ENCODE measurements around the gene MYL12B.
A peak's percentile ranks its signal among the peaks of the same experiment; 100 is the strongest.

MYL12B gene

DNA sequence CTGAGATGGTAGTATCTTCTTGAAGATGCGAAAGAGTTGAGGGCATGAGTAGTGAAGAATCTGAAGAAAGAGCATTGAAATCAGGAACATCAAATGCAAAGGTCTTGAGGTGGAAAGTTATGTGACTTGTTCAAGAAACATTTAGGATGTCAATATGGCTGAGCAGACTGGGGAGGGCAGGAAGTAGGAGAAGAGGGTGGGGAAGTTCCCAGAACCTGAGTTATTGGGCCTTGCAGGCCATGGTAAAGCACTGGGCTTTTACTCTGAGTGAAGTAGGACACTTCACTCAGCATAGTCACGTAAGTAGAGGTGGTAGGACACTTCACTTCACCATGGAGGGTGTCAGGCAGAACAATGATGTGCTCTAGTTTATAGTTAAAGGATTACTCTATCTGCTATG lies 26.1 kb upstream of the MYL12B start:
- no peak for DNase-seq (ENCODE audit: low read depth)
- H3K4me3 ChIP-seq (ENCODE audit: low read depth, low read length): no peak overlapping the region
- TF ChIP-seq, protein P1, sequence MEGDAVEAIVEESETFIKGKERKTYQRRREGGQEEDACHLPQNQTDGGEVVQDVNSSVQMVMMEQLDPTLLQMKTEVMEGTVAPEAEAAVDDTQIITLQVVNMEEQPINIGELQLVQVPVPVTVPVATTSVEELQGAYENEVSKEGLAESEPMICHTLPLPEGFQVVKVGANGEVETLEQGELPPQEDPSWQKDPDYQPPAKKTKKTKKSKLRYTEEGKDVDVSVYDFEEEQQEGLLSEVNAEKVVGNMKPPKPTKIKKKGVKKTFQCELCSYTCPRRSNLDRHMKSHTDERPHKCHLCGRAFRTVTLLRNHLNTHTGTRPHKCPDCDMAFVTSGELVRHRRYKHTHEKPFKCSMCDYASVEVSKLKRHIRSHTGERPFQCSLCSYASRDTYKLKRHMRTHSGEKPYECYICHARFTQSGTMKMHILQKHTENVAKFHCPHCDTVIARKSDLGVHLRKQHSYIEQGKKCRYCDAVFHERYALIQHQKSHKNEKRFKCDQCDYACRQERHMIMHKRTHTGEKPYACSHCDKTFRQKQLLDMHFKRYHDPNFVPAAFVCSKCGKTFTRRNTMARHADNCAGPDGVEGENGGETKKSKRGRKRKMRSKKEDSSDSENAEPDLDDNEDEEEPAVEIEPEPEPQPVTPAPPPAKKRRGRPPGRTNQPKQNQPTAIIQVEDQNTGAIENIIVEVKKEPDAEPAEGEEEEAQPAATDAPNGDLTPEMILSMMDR (IDR thresholded peaks at IDR 0.05; ENCODE audit: insufficient read depth, low read depth, low read length, missing control alignments): no peak

DNA sequence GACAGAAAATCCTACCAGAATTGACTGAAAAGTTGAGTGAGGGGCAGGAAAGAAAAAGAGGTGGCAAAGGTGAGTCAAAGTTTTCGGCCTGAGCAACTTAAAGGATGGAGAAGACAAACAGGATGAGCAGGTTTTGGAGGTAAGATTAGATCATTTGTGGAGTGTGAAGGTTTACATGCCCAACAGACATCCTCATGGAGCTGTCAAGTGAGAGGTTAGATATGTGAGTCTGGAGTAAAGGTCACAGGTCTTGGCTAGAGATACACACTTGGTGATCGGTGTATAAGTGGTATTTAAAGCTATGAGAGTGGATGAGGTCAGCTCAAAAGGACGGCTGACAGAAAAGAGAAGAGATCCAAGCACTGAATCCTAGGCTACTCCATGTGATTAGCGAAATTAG lies 25.5 kb upstream of the MYL12B start:
- TF ChIP-seq, protein P1 (IDR thresholded peaks at IDR 0.05; ENCODE audit: insufficient read depth, low read depth, low read length, missing control alignments): no peak
- no peak for DNase-seq (ENCODE audit: low read depth)
- no peak overlapping the region for H3K4me3 ChIP-seq (ENCODE audit: low read depth, low read length)

DNA sequence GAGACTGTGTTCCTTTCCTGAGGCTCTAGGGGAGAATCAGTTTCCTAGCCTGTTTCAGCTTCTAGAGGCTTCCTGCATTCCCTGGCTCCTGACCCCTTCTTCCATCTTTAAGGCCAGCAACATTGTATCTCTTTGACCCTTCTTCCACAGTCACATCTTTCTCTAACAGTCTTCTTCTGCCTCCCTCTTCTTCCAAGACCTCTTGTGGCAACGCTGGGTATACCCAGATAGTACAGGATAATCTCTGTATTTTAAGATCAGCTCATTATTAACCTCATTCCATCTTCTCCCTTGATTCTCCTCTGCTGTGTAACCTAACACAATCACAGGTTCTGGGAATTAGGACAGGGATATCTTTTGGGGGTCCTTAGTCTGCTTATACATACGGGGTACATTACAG lies 23.2 kb upstream of the MYL12B start:
- TF ChIP-seq, protein P1 (IDR thresholded peaks at IDR 0.05; ENCODE audit: insufficient read depth, low read depth, low read length, missing control alignments): no peak
- DNase-seq (ENCODE audit: low read depth): no peak
- no peak overlapping the region for H3K4me3 ChIP-seq (ENCODE audit: low read depth, low read length)

DNA sequence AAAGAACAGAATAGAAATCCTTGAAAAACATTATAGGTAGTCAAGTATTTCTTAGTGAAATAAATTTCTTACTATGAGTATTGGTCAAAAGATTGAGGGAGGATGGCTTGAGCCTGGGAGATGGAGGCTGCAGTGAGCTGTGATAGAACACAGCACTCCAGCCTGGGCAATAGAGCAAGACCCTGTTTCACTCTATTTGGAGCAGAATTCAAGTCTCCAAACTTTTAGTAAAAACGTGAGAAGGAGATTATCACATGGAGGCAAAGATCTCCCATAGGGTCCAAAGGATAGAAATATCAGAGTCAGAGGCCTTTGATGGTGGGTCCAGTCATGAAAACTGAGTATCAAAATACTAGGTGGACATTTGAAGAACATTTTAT lies 16.8 kb upstream of the MYL12B start:
- TF ChIP-seq, protein P1 (IDR thresholded peaks at IDR 0.05; ENCODE audit: insufficient read depth, low read depth, low read length, missing control alignments): no peak
- peak overlapping the region; percentile 99 for H3K4me3 ChIP-seq (ENCODE audit: low read depth, low read length)
- no peak for DNase-seq (ENCODE audit: low read depth)

DNA sequence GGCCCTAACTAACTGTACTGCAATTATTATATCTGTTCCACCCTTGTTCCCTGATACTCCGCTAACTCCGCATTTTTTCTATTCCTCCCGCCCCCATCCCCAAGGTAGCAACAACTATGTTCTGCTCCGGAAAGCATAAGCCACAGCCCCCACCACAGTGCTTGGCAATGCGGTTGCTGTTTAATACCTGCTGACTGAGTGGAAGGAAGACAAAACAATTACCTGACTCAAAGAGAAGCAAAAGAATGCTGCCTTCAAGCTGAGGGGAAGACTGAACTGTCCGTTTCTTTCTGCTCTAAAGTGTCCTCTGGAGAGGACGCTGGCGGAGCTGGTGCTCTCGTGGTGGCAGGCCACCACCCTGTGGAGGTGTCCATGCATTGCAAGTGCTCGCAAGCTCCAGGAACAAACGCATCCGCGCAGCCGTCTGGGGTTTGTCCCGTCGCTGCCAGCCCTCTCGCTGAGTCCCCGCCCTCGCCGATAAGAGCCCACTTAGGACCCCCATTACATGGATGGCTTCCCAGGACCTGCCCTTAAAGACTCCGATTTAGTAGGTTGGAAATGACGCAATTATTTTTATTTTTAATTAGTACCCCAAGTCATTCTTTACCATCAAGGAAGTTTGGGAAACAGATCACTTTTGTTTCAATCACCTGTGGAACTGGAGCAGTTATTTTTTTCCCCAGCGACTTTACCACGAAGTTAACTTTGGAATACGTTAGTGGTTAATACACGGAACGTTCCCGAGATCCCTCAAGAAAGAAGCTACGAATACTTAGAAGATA lies 15.9 kb upstream of the MYL12B start:
- TF ChIP-seq, protein P1 (IDR thresholded peaks at IDR 0.05; ENCODE audit: insufficient read depth, low read depth, low read length, missing control alignments): peak; percentile 96
- H3K4me3 ChIP-seq (ENCODE audit: low read depth, low read length): peak overlapping the region; percentile 99

DNA sequence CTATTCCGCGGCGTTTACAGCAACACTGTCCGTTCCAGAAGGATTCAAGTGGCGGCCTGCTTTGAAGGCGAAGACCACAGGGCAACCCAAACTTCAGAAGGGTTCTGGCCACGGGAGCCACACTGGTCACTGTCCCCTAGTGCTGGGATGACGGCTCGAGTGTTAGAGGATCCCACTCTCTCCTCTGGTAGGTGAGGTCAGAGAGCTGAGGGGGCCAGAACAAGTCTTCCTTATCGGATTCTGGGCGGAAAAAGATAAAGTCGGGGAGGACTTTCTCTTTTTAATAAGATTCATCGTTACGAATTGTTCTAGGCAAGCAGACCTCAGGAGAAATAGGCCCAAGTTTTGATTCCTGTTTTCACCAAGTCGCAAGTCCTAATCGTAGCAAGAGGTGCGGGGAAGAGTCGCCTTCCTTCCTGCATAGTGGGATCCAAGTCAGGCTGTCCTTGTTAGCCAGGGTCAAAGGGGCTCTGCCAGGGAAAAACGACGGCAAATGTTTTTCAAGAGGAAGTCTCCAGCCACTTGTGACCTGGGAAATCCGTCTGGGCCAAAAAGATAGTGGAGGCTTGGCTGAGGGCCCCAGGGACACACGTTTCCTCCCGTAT lies 15.2 kb upstream of the MYL12B start:
- DNase-seq (ENCODE audit: low read depth): peak; percentile 52
- peak overlapping the region; percentile 99 for H3K4me3 ChIP-seq (ENCODE audit: low read depth, low read length)
- TF ChIP-seq, protein P1 (IDR thresholded peaks at IDR 0.05; ENCODE audit: insufficient read depth, low read depth, low read length, missing control alignments): no peak

More for the DNA sequence above, 15.9 kb upstream of the MYL12B start:
- peak; percentile 95 for DNase-seq (ENCODE audit: low read depth)

All from GM12865 (cell line).